HG02840 (cell line): Measurements from ENCODE around the gene TMX3.

ENCODE experiments used
- ATAC-seq: cut with Tn5 transposase; IDR thresholded peaks from one replicate; pipeline ENCODE4 v1.9.1; 2021; ENCODE audit warnings: mild to moderate bottlenecking, moderate library complexity, moderate number of reproducible peaks; ENCODE audit not compliant: unreplicated experiment, low FRiP score

The TMX3 gene

GRCh38 chr18:68714366-68714711, 569 bp downstream of the TMX3 start:
- ATAC-seq: peak; percentile 3

GRCh38 chr18:68713796-68714195, 1.1 kb downstream of the TMX3 start:
- ATAC-seq: no peak

DNA sequence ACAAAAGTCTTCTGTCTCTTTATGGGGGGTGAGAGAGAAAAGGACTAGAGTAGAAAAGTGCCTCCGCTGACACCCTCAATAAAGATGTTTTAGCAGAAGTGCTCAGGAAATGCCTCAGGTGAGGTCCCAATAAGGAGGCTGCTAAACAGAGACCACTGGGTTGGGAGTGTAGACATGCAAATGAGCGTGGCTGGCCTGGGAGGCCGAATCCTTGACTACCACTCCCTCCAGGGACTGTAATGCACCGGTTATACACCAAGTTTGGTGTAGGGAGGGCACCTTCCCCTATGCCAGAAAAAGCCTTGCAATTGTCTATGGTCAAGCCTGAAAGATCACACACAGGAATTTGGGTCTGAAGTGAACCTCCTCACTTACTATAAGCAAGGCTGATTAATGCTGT, 1.8 kb downstream of the TMX3 start:
- no peak for ATAC-seq

DNA sequence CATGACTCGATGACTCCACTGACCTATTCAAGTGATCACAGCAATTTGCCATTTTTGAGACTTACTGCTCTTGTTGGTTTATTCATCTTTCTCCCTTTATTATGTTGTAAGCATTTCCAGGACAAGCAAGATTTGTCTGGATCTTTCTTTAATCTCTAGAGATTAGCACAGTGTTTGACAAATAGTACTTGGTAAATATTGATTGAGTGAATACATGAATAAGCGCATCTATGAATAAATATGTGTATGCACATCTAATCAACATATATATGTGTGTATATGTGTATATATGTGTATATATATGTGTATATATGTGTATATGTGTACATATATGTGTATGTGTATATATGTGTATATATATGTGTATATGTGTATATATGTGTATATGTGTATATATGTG, 7.3 kb downstream of the TMX3 start:
- no peak for ATAC-seq

DNA sequence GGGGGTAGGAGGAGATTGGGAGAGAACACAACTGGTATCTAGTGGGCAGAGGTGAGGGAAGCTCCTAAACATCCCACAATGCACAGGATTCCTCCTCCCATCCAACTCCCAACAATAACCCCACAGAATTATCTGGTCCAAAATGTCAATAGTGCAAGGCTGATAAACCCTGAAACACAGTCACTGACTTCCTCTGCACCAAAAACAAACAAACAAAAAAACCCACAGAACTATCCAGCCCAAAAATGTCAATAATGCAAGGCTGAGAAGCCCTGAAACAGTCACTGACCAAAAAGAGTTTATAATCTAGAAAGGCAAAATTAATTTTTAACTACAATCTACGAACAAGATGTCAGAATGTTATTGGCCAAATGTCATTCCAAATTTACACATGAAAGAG, 9.8 kb downstream of the TMX3 start:
- no peak for ATAC-seq

DNA sequence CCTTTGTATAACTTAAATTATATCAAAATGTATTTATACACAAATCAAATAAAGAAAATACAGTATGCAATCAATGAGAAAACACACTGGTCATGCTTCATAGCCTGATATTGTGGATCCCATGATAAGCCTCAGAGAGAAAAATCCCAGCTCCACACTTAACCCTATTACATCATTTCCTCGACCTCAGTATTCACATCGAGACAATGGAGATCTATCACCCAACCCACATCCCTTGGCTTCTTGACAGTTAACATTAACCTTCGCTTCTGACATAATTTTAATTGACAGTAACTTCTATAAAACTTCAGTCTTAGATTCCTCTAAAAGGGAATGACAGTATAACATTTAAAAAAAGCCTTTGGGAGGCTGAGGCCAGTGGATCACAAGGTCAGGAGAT, 11.6 kb downstream of the TMX3 start:
- no peak for ATAC-seq

DNA sequence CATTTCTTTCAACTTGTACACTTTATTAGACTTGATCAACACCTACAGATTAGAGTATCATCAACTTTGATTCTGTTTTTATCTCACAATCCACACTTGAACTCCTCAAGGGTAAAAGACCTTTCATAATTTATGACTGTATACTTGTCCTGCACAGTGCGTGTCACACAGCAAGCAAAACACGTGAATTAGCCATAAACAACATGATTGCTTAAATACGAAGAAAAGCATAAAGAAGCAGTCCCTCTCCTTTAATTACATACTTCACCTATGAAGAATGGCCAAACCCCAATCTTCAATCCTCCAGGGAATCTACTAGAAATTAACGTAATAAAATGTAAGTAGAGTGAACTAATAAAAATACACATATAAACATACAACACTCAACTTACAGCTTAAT, 13.6 kb downstream of the TMX3 start:
- no peak for ATAC-seq

GRCh38 chr18:68699043-68699442, 15.9 kb downstream of the TMX3 start:
- no peak for ATAC-seq

- no peak for ATAC-seq
These were observed 18.0 kb downstream of the TMX3 start for GRCh38 chr18:68696937-68697336.

GRCh38 chr18:68694316-68694715, 20.6 kb downstream of the TMX3 start:
- ATAC-seq: no peak

DNA sequence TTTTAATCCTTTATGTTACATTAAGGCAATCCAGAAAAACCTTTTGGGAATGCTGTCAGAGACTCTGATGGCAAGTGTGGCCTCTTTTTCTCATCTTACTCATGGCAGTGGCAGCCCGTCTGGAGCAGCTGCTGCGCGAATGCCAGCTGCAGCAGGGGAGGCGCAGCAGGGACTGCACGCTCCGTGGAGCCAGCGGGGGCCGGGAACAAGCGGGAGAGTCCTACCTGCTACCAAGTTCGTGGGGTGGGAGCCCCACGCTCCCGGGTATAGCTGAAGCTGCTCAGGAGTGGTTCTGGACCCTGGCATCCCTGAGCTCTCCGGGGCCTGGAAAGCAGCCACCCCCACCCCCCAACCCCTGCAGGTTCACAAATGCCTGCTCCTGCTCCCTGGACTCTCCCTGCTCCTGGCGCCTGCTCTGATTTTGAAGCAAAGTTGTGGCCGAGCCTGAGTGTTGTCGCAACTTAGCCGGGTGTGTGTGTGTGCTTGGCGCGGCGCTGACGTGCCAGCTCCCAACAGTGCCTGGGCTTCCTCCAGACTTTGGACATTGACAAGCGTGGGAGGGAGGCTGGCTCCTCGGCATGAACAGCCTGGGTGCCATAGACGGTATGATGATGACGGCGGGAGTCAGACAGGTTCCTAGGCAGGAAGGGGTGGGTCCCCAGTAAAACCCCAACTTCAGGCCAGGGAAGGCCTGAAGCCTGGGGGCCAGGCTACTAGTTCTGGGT, 21.7 kb downstream of the TMX3 start:
- ATAC-seq: no peak

- ATAC-seq: no peak
These were observed 35.4 kb downstream of the TMX3 start for GRCh38 chr18:68679528-68679927.

DNA sequence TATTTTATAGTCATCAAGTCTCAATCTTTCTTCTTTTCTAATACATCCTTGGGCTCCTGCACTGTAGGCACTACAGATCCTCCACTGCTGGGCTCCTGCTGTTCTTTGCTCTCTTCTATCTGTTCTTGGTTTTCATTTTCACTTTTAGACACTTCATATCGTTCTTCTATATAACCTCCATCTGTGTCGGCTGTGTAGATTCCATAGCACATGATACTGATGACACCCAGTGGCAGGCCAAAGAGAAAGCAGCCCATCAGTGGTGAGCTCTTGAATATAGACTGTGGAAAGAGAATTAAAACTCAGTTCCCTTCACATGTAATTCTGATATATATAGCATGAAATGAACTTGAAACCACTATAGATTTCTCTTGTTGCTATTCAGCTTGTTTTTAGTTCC, 38.0 kb downstream of the TMX3 start:
- ATAC-seq: peak; percentile 58

DNA sequence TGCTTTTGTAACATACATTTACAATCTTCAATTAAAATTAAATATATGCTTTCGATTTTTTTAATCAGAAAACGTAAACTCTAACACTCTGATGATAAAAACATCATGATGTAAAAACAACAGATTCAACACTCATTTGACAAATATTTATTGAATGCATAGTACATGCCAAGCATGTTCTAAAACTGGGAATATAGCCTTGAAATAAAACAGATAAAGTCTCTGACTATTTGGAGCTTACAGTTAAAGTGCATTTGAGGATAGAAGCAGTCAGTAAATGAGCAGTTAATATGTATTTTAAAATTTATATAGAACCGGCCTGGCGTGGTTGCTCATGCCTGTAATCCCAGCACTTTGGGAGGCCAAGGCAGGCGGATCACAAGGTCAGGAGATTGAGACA, 47.8 kb downstream of the TMX3 start:
- ATAC-seq: no peak

DNA sequence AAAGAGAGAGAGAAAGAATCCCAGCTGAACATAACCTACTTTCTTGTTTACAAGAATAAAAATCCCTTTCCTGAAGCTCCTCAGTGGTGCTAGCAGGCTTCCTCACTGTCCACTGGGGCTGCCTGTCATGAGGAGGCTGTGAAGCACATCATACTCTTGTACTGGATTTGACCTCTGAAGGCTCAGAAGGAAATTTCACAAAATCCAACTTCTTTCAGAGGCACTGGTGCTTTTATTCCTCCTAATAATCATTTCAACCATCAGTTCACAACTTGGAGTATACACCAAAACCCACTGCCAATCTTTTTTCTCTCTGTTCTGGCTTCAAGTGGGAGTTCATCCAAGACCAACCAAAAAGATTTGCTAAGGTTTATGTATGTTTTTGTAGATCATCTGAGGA, 48.5 kb downstream of the TMX3 start:
- no peak for ATAC-seq

- ATAC-seq: no peak
These were observed 49.3 kb downstream of the TMX3 start for GRCh38 chr18:68665628-68666027.

DNA sequence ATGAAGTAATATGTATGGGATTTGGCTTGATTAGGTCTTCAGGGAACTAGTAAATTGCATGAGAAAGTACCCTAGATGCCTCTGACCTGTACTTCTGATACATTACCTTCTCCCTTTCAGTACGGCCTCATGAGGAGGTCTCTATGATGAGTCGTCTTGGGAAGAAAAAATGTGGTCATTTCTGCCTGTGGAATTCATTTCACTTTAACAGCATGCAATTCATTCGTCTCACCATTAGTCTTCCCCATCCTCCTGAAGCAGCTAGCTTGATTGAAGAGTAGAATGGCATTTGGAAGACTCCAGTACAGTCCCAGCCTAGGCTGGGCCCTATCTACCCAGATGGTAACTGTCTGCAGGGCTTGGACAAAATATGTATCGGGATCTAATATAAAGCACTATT, 52.2 kb downstream of the TMX3 start:
- no peak for ATAC-seq

DNA sequence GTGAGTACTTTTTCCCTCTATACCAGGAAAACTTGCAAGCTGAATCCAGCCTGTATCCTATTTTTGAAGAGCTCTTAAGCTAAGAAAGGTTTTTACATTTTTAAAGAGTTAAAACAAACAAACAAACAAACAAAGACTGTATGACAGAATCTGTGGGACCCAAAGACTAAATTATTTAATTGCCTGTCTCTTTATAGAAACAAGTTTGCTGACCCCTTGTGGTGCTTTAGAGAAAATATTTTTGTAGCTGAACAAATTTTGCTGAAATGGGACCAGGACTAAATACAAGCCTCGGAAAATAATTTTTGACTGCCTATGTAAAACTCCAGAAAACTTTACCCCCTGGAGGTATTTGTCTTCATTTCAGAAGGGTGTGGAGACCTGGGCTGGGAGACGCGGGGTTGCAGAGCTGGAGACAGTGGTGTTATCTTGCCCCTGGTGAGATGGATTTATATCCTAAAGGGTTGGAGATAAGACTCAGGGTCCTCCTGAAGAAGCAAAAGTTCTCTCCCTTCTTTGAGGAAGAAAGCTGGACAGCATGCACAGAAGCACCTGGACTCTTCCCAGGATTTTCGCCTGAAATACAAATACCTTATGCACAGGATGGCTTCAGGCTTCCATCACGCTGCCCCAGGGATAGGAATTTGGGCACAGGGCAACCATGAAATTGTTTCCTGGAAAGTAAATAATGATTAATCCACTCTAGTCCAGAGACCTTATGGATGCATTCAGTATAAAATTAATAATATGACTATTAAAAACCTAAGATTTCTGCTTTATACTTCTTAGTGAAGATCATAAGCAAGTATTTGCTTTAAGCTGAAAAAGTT, 54.3 kb downstream of the TMX3 start:
- no peak for ATAC-seq

- no peak for ATAC-seq
These were observed 66.7 kb downstream of the TMX3 start for GRCh38 chr18:68648191-68648590.

- no peak for ATAC-seq
These were observed 72.9 kb downstream of the TMX3 start for GRCh38 chr18:68642003-68642402.

GRCh38 chr18:68640861-68641260, 74.0 kb downstream of the TMX3 start:
- no peak for ATAC-seq

DNA sequence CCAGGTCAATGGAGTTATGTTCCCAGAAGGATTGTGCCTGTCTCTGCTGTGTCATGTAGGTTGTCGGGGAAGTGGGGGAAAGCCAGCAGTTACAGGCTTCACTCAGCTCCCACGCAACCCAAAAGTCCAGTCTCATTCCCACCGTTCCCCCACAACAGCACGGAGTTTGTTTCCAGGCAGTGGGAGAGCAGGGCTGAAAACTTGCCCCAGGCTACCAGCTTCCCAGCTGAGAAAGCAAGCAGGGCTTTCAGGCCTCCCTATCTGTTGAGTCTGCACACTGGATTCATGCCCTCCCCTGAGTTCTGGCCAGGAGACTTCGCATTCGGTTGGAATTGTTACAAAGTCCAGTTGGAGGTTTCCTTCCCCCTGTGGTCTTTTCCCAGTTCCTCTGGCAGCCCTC, 76.3 kb downstream of the TMX3 start:
- no peak for ATAC-seq
